H1 (cell line): ENCODE data around the gene HMGN1. TPM values are rescaled to one million over a fixed set of nuclear protein-coding genes. Genes with fewer than 3 reads are reported as not detected.

Experiments
- CHD7 ChIP-seq: fragments of 300-600 bp; sonication (generic); IDR thresholded peaks from 2 replicates; pipeline ENCODE4 v1.7.1; 2012; ENCODE audit warnings: low read length, moderate library complexity, mild to moderate bottlenecking, inconsistent platforms; ENCODE audit not compliant: insufficient replicate concordance
- polyA plus RNA-seq, 7 experiments: library from polyadenylated mRNA; depleted of rRNA in 3 of 7; stranded (reverse) in 5 of 7; unstranded in 2 of 7; fragments of >200 nt in 5 of 7; fragments of 200-250 nt in 2 of 7; gene quantifications; 1 replicate in 5 of 7; 2 replicates in 1 of 7; 4 replicates in 1 of 7; pipeline versions ENCODE4 v1.2.1 to v1.2.3, GENCODE V29; 2011 to 2013; ENCODE audit warnings: missing spikeins in 2 of 7, mixed read lengths in 2 of 7
- total RNA-seq: library from RNA; stranded (reverse); fragmentation: NEBNext Ultra II Directional; extraction: Animal tissue kit (Norgen Biotek cat#: 25700); gene quantifications from 2 replicates; pipeline ENCODE4 v1.2.1, GENCODE V29; 2021

HMGN1 gene
- total and polyA plus RNA-seq, 2 of the 8 experiments (the other 6 are each of a cell fraction or from before 2014, with no cell fraction given), result 279 to 505 TPM

- no peak for TF ChIP-seq CHD7
These were observed 27.5 kb downstream of the HMGN1 start (continued) for GRCh38 chr21:39321424-39321823.
